Measurements from ENCODE around the gene ZBTB6.
A peak's percentile ranks its signal among the peaks of the same experiment; 100 is the strongest.

DNA sequence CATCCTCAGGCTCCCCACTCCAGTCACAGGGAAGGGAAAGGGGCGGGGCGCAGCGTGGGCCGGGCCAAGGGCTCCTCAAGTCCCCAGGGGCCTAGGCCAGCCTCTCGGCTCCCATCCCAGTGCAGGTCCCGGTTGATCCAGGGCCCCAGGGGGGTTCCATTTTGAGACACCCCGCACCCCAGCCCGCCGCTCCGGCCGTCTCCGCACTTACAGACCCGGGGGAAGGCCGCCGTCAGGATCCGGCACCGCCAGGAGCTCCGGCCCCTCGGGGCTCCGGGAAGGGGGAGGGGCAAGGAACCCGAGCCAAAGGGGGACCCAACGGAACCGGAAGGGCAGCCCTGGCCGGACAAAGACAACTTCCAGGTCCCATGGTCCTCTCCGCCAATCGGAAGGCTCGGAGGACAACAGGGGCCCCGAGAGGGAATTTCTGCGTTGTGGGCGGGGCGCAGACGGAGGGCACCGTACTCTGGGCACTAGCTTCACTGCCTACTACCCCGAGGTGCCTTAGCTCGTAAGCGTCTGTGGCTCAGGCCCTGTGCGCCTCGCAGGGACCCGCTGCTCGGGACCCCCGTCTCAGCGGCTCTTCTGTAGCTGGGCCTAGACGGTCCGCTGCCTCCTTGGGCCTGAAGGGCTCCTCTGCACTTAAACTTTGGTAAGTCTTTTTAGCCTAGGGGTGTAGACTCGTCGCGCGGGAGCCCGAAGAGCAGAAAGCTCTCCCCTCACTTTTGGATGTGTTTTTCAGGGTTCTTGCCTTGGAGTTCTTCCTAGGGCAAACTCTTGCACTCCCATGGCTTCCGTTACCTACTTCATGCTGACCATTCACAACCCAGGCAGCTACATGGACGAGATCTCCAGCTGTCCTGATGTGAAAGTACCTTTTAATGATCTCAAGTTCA is 18.4 kb upstream of the ZBTB6 start, which contains the start of gene ZBTB26:
- TF ChIP-seq POLR2AphosphoS5 (IDR thresholded peaks at IDR 0.05) (peak; percentile 65 to 80), CTCF (IDR thresholded peaks at IDR 0.05) (no peak)
